Activated naive CD4-positive, alpha-beta T cell treated with anti-CD3 and anti-CD28 coated beads, Interleukin-2, amount 50 U/mL, for 72 hours (primary cell): ENCODE data around the gene DNAJA3. TPM values are rescaled to one million over a fixed set of nuclear protein-coding genes. Genes with fewer than 3 reads are reported as not detected.
A peak's percentile ranks its signal among the peaks of the same experiment; 100 is the strongest.

ENCODE experiments used
- ATAC-seq, 2 donors: fragments of 150-1000 bp; cut with Tn5 transposase; 2 replicates each; pipeline ENCODE4 v1.10.0; 2021; ENCODE audit warnings: mild to moderate bottlenecking in 2 of 2, moderate library complexity in 2 of 2
- DNase-seq, 2 donors: peaks; one replicate each; pipeline ENCODE4 v3.0.0; 2021 to 2022; ENCODE audit warnings: low spot score in 2 of 2
- H3K27ac Mint-ChIP-seq, 2 donors: one replicate each; pipeline ENCODE4 v1.8.0; 2022; ENCODE audit warnings: mild to moderate bottlenecking in 2 of 2, mixed read lengths in 2 of 2
- H3K36me3 Mint-ChIP-seq, 2 donors: one replicate each; pipeline ENCODE4 v1.8.0; 2022; ENCODE audit warnings: mixed read lengths in 2 of 2
- H3K9me3 Mint-ChIP-seq, 2 donors: one replicate each; pipeline ENCODE4 v1.8.0; 2022; ENCODE audit warnings: mixed read lengths in 2 of 2
- total RNA-seq, 2 donors: library from RNA; stranded (reverse); gene quantifications; one replicate each; pipeline ENCODE4 v1.2.3, GENCODE V29; 2022

Gene DNAJA3
- total RNA-seq, 2 donors from 2014 or later: 66.2 to 79.2 TPM

DNA sequence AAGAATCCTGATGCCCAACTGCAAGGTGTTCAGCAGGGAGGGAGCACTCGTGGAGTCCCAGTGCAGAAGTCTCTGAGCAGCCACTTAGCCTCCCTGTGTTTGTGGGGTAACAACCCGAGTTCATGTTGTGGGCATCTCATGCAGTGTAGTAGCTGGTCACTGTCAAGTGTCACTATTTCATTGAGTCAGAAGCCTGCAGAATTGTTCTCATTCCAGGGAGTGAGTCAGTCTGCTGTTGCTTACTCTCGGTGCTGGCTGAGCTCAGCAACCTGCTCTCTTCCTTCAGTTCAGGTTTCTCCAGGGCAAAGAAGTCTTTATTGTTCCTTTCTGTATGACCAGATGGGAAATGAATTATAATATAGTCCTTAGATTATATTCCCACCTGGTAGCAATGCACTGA lies 74.6 kb downstream of the DNAJA3 start:
- ATAC-seq (peak; percentile 79 to 86), DNase-seq (no peak)
- peak overlapping the region in 1 of 2 donors; percentile 8 for H3K27ac Mint-ChIP-seq
- H3K9me3 Mint-ChIP-seq: no peaks in the 10 kb centered on the region
- H3K36me3 Mint-ChIP-seq: no peaks in the 10 kb centered on the region

DNA sequence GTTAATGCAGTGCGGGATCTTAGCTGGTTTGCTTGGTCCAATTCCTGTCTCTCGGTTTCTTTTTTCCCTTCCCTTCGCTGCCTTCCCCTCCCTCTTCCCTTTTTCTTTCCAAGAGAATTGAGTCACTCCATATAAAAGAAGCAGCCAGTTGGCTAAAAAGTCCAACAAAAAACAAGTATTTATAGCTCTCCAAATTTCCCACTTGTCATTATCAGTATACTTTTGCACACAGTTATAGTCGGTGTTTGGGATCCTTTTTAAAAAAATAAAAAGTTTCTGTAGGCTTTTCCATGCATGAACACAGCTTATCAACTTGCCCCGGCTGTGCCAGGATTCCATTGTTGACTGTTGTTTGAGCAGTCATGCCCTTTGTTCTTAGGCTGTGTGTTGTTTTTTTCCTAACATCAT lies 75.4 kb downstream of the DNAJA3 start:
- ATAC-seq (no peak), DNase-seq (no peak)
- Mint-ChIP-seq H3K36me3 (peaks cover 0 to 3% of the 10 kb centered on the region in 2 donors), H3K27ac (peak overlapping the region in 1 of 2 donors; percentile 85), H3K9me3 (no peaks in the 10 kb centered on the region)

DNA sequence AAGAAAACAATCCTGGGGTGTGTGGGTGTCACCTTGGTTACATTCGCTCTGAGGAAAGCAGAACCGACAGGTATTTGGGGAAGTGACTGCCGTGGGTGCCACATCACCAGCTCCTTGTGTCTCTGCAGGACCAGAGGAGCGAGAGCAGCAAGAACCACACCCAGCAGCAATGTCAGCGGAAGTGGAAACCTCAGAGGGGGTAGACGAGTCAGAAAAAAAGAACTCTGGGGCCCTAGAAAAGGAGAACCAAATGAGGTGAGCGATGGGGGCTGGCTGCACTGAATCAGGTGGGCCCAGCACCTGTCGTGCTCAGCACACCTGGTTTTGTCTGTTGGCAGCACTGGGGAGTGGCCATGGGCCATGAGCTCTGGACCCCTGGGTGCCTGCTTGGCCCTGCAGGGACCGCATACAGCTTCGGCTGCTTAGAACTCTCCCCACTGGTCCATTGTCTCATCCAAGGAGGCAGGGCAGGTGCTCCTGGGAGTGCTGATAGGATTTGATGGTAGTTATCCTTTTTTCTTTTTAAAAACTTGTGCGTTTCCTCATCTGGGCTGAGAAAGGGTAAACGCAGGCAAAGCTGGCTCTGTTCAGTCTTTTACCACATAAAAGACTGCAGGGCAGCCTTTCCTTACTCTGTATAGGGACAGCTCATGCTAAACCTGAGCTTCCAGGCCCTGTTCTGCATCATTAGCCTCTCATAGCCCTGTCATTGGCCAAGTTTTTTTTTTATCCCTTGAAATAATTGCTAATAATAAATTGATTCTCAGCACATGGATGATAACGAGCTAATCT lies 79.9 kb downstream of the DNAJA3 start:
- DNase-seq (peak; percentile 60 to 63), ATAC-seq (peak; percentile 83 to 90)
- Mint-ChIP-seq H3K27ac (peak overlapping the region; percentile 87 to 91), H3K9me3 (no peaks in the 10 kb centered on the region), H3K36me3 (peaks cover 0 to 7% of the 10 kb centered on the region in 2 donors)

Other genes starting within 250 kb of the DNAJA3 start
- gene SRL, start 183.8 kb upstream of the DNAJA3 start, total RNA-seq: not detected
- 10 to 100 TPM; 10.1 to 28.4 TPM for gene TFAP4, start 152.8 kb upstream of the DNAJA3 start, total RNA-seq
- under 1 TPM; 0.16 to 0.80 TPM for gene GLIS2, start 109.8 kb upstream of the DNAJA3 start, total RNA-seq
- gene PAM16, start 74.5 kb upstream of the DNAJA3 start, total RNA-seq: 10 to 100 TPM; 53.7 to 63.1 TPM
- gene VASN, start 54.0 kb upstream of the DNAJA3 start, total RNA-seq: not detected
- 10 to 100 TPM; 52.5 to 65.9 TPM for gene CORO7, start 9.3 kb upstream of the DNAJA3 start, total RNA-seq
- 10 to 100 TPM; 30.5 to 42.8 TPM for gene NMRAL1, start 48.8 kb downstream of the DNAJA3 start, total RNA-seq
- 10 to 100 TPM; 32.5 to 56.4 TPM for gene HMOX2, start 50.5 kb downstream of the DNAJA3 start, total RNA-seq
- 10 to 100 TPM; 27.5 to 32.9 TPM for gene CDIP1, start 112.9 kb downstream of the DNAJA3 start, total RNA-seq
- under 1 TPM; 0.05 to 0.19 TPM for gene C16orf96, start 130.5 kb downstream of the DNAJA3 start, total RNA-seq
- 10 to 100 TPM; 12.5 to 33.4 TPM for gene UBALD1, start 189.0 kb downstream of the DNAJA3 start, total RNA-seq
- gene MGRN1, start 199.0 kb downstream of the DNAJA3 start, total RNA-seq: 10 to 100 TPM; 46.9 to 76.4 TPM